SK-N-SH (cell line): ENCODE measurements around the gene GABRB1. TPM values are rescaled to one million over a fixed set of nuclear protein-coding genes. Genes with fewer than 3 reads are reported as not detected.

ENCODE experiments used
- CTCF ChIA-PET: fragments of 300-600, 350-600 bp; formaldehyde crosslinking; extraction: SDS; loops from one replicate; lab custom pipeline; 2021; lab: Yijun Ruan, JAX
- POLR2A ChIA-PET: fragments of 350-600 bp; sonication (Branson Sonifier 250); formaldehyde crosslinking; extraction: SDS; loops from one replicate; lab custom pipeline; 2020; ENCODE audit warnings: antibody characterized with exemption, inconsistent platforms; lab: Yijun Ruan, JAX
- DNase-seq: peaks from one replicate; pipeline ENCODE4 v3.0.0; 2012
- H2AFZ ChIP-seq: fragments of 200-600 bp; sonication (generic); 2 replicates; pipeline ENCODE4 v1.8.1; 2016; ENCODE audit warnings: antibody characterized with exemption, mild to moderate bottlenecking, low read depth
- H3F3A ChIP-seq: fragments of 200-600 bp; sonication (generic); replicated peaks from 2 replicates; pipeline ENCODE3; 2016; ENCODE audit warnings: antibody characterized with exemption, mild to moderate bottlenecking; ENCODE audit not compliant: insufficient read depth
- H3K27ac ChIP-seq, 2 experiments: fragments of 200-500 bp in 1 of 2; fragments of 200-600 bp in 1 of 2; sonication (Bioruptor generic) in 1 of 2; sonication (generic), shearing (Covaris generic) in 1 of 2; 2 replicates each; pipeline versions ENCODE4 v1.5.1 to v1.6.1; 2014 to 2016; ENCODE audit warnings: low read depth in 2 of 2, inconsistent platforms in 1 of 2, low read length in 1 of 2, mild to moderate bottlenecking in 1 of 2, mixed read lengths in 1 of 2
- H3K27me3 ChIP-seq: fragments of 200-600 bp; sonication (generic), shearing (Covaris generic); 2 replicates; pipeline ENCODE4 v1.6.1; 2016; ENCODE audit warnings: mixed run types; ENCODE audit not compliant: insufficient read depth
- H3K36me3 ChIP-seq, 2 experiments: fragments of 200-500 bp in 1 of 2; fragments of 200-600 bp in 1 of 2; sonication (Bioruptor generic) in 1 of 2; sonication (generic) in 1 of 2; replicated peaks in 1 of 2; 2 replicates each; pipeline versions ENCODE3 to v1.5.1; 2014 to 2016; ENCODE audit warnings: low read length in 1 of 2, mild to moderate bottlenecking in 1 of 2; ENCODE audit not compliant: insufficient read depth in 2 of 2, control insufficient read depth in 1 of 2
- H3K4me1 ChIP-seq, 2 experiments: fragments of 200-500 bp in 1 of 2; fragments of 200-600 bp in 1 of 2; sonication (Bioruptor generic) in 1 of 2; sonication (generic), shearing (Covaris generic) in 1 of 2; 2 replicates each; pipeline versions ENCODE4 v1.5.1 to v1.6.1; 2014 to 2016; ENCODE audit warnings: low read depth in 1 of 2, low read length in 1 of 2, mixed run types in 1 of 2; ENCODE audit not compliant: insufficient read depth in 2 of 2, control insufficient read depth in 1 of 2
- H3K4me2 ChIP-seq: fragments of 200-600 bp; sonication (generic), shearing (Covaris generic); 2 replicates; pipeline ENCODE4 v1.6.1; 2017; ENCODE audit warnings: mixed run types
- H3K4me3 ChIP-seq, 2 experiments: fragments of 200-500 bp in 1 of 2; fragments of 200-600 bp in 1 of 2; sonication (Bioruptor generic) in 1 of 2; sonication (generic), shearing (Covaris generic) in 1 of 2; 2 replicates each; pipeline versions ENCODE4 v1.5.1 to v1.8.1; 2014 to 2016; ENCODE audit warnings: low read depth in 2 of 2, inconsistent platforms in 1 of 2, low read length in 1 of 2, mild to moderate bottlenecking in 1 of 2, mixed read lengths in 1 of 2, moderate library complexity in 1 of 2
- H3K79me2 ChIP-seq: fragments of 200-600 bp; sonication (generic); 2 replicates; pipeline ENCODE4 v1.8.1; 2017; ENCODE audit warnings: mild to moderate bottlenecking; ENCODE audit not compliant: insufficient read depth
- H3K9ac ChIP-seq: fragments of 200-600 bp; sonication (generic); 2 replicates; pipeline ENCODE4 v1.6.1; 2017; ENCODE audit warnings: mixed run types
- H3K9me2 ChIP-seq: fragments of 200-600 bp; sonication (generic); 2 replicates; pipeline ENCODE4 v1.6.1; 2017; ENCODE audit warnings: mixed run types
- H3K9me3 ChIP-seq: fragments of 200-600 bp; sonication (generic); 2 replicates; pipeline ENCODE4 v1.6.1; 2017; ENCODE audit warnings: mixed run types, mild to moderate bottlenecking, moderate library complexity
- H4K20me1 ChIP-seq: fragments of 200-600 bp; sonication (generic); 2 replicates; pipeline ENCODE4 v1.6.1; 2017; ENCODE audit warnings: mild to moderate bottlenecking, mixed run types; ENCODE audit not compliant: insufficient read depth
- ELF1 ChIP-seq: IDR thresholded peaks from 2 replicates; pipeline ENCODE4 v1.4.0; 2012
- EP300 ChIP-seq, 2 experiments: IDR thresholded peaks; 2 replicates each; pipeline versions ENCODE4 v1.4.0 to v1.6.1; 2012; ENCODE audit warnings: borderline replicate concordance in 1 of 2, low read depth in 1 of 2, low read length in 1 of 2
- FOSL2 ChIP-seq: IDR thresholded peaks from 2 replicates; pipeline ENCODE4 v1.4.0; 2012; ENCODE audit warnings: low read depth, mild to moderate bottlenecking, moderate library complexity, borderline replicate concordance
- FOXJ3 ChIP-seq: sonication (generic); formaldehyde crosslinking; IDR thresholded peaks from 2 replicates; pipeline ENCODE4 v1.5.1; 2020; ENCODE audit warnings: mild to moderate bottlenecking, missing genetic modification reagents
- FOXM1 ChIP-seq: IDR thresholded peaks from 2 replicates; pipeline ENCODE4 v1.4.0; 2012; ENCODE audit warnings: low read depth, mild to moderate bottlenecking
- GATA2 ChIP-seq: sonication (generic); formaldehyde crosslinking; IDR thresholded peaks from 2 replicates; pipeline ENCODE4 v1.5.0; 2020; ENCODE audit warnings: mild to moderate bottlenecking, missing genetic modification reagents
- IRF3 ChIP-seq: fragments of 150-350 bp; IDR thresholded peaks from 2 replicates; pipeline ENCODE4 v1.6.1; 2016; ENCODE audit warnings: mild to moderate bottlenecking, low read depth, low read length
- JUND ChIP-seq: IDR thresholded peaks from 2 replicates; pipeline ENCODE4 v1.4.0; 2012
- MAX ChIP-seq: IDR thresholded peaks from 2 replicates; pipeline ENCODE4 v1.4.0; 2012; ENCODE audit warnings: low read depth
- NFIC ChIP-seq: IDR thresholded peaks from 2 replicates; pipeline ENCODE4 v1.4.0; 2012; ENCODE audit warnings: borderline replicate concordance
- NRF1 ChIP-seq: IDR thresholded peaks from 2 replicates; pipeline ENCODE4 v1.6.1; 2012; ENCODE audit warnings: low read depth, mild to moderate bottlenecking, low read length
- PBX3 ChIP-seq: IDR thresholded peaks from 2 replicates; pipeline ENCODE4; 2012
- POLR2AphosphoS5 ChIP-seq: IDR thresholded peaks from 2 replicates; pipeline ENCODE4 v1.6.1; 2012; ENCODE audit warnings: low read depth, low read length
- RCOR1 ChIP-seq: fragments of 150-350 bp; IDR thresholded peaks from 2 replicates; pipeline ENCODE4 v1.6.1; 2017; ENCODE audit warnings: antibody characterized with exemption, low read length
- USF1 ChIP-seq: IDR thresholded peaks from 2 replicates; pipeline ENCODE4 v1.4.0; 2012; ENCODE audit warnings: low read depth, borderline replicate concordance
- USF2 ChIP-seq: fragments of 150-350 bp; IDR thresholded peaks from 2 replicates; pipeline ENCODE4 v1.6.1; 2017; ENCODE audit warnings: antibody characterized with exemption, low read length, low read depth, borderline replicate concordance
- WGBS: methylation state at CpG from one replicate; pipeline ENCODE4 v1.1.6; 2017; ENCODE audit warnings: low lambda C conversion rate; 5-methylcytosine and 5-hydroxymethylcytosine counted together
- polyA plus RNA-seq, 3 experiments: library from polyadenylated mRNA; depleted of rRNA; stranded (reverse); fragments of >200 nt; gene quantifications; 2 replicates each; pipeline ENCODE4 v1.2.3, GENCODE V29; 2012

GABRB1 gene
- polyA plus RNA-seq, 1 of the 3 experiments (the other 2 are of a cell fraction): not detected

GRCh38 chr4:46984781-46985180, 46.6 kb upstream of the GABRB1 start (continued):
- TF ChIP-seq MAX: no peak

- no peaks in the 10 kb centered on the region for H3K4me1 ChIP-seq
- H3K27ac ChIP-seq: no peak overlapping the region
- H3K9ac ChIP-seq: no peak overlapping the region
- no peaks in the 10 kb centered on the region for H3K36me3 ChIP-seq
- DNase-seq: no peak
- H3K9me2 ChIP-seq: no peaks in the 10 kb centered on the region
- CTCF ChIA-PET: no interaction called here
- H3F3A ChIP-seq: no peaks in the 10 kb centered on the region
- H3K27me3 ChIP-seq: peaks cover 8% of the 10 kb centered on the region
- POLR2A ChIA-PET: no interaction called here
- H3K9me3 ChIP-seq: no peaks in the 10 kb centered on the region; the same call in 1 of the 2 replicates
- H3K79me2 ChIP-seq: no peaks in the 10 kb centered on the region
- WGBS: under 1% methylated on average over 3 of the region's 3 CpGs
- TF ChIP-seq EP300 (IDR thresholded peaks at IDR 0.05; ENCODE audit: borderline replicate concordance in 1 of 2, low read depth in 1 of 2, low read length in 1 of 2) (no peak), POLR2AphosphoS5 (no peak), USF2 (no peak), ELF1 (no peak), USF1 (no peak), FOXJ3 (CRISPR knock-in tag) (no peak), FOSL2 (no peak), NRF1 (no peak), GATA2 (CRISPR knock-in tag) (no peak), MAX (no peak)
- no peak overlapping the region for H3K4me2 ChIP-seq
- no peaks in the 10 kb centered on the region for H4K20me1 ChIP-seq
- H2AFZ ChIP-seq: no peak overlapping the region
- H3K4me3 ChIP-seq: no peak overlapping the region
Observed at GRCh38 chr4:46986922-46987638, 44.3 kb upstream of the GABRB1 start.

- CTCF ChIA-PET: no interaction called here
- no peak overlapping the region for H3K4me2 ChIP-seq
- 22% methylated on average over 9 of the region's 9 CpGs for WGBS
Observed at GRCh38 chr4:46992338-46992737, 39.0 kb upstream of the GABRB1 start.

More at GRCh38 chr4:46992338-46992737, 39.0 kb upstream of the GABRB1 start:
- no peak overlapping the region for H3K9ac ChIP-seq
- no peaks in the 10 kb centered on the region; a peak in 1 of 4 replicates for H3K4me1 ChIP-seq
- H3K79me2 ChIP-seq: no peaks in the 10 kb centered on the region
- DNase-seq: no peak
- no peaks in the 10 kb centered on the region for H3K9me3 ChIP-seq
- H3K36me3 ChIP-seq: no peaks in the 10 kb centered on the region
- no peak for TF ChIP-seq USF1
- no peak for TF ChIP-seq IRF3
- no peak for TF ChIP-seq PBX3
- TF ChIP-seq GATA2 (CRISPR knock-in tag): no peak
- no peak for TF ChIP-seq NFIC
- TF ChIP-seq FOXM1: no peak
- TF ChIP-seq RCOR1: no peak
- TF ChIP-seq JUND: no peak
- TF ChIP-seq USF2: no peak
- H2AFZ ChIP-seq: no peak overlapping the region
- no peaks in the 10 kb centered on the region for H3K9me2 ChIP-seq
- peaks cover 44% of the 10 kb centered on the region for H3K27me3 ChIP-seq
- no peak overlapping the region for H3K4me3 ChIP-seq
- H4K20me1 ChIP-seq: no peaks in the 10 kb centered on the region
- no peaks in the 10 kb centered on the region for H3F3A ChIP-seq
- POLR2A ChIA-PET: no interaction called here
- no peak overlapping the region for H3K27ac ChIP-seq
